HepG2 (cell line): Measurements from ENCODE around the gene C19orf73. TPM values are rescaled to one million over a fixed set of nuclear protein-coding genes. Genes with fewer than 3 reads are reported as not detected.
A peak's percentile ranks its signal among the peaks of the same experiment; 100 is the strongest.

Experiments used
- EED ChIP-seq: sonication (generic); formaldehyde crosslinking; IDR thresholded peaks from 2 replicates; pipeline ENCODE4 v1.5.0; 2020; ENCODE audit warnings: mild to moderate bottlenecking, missing genetic modification reagents
- HDAC2 ChIP-seq: sonication (generic); formaldehyde crosslinking; IDR thresholded peaks from 2 replicates; pipeline ENCODE4 v1.4.0; 2020; ENCODE audit warnings: missing genetic modification reagents
- MED1 ChIP-seq: sonication (generic); formaldehyde crosslinking; IDR thresholded peaks from 2 replicates; pipeline ENCODE4 v1.4.0; 2020; ENCODE audit warnings: missing genetic modification reagents
- MTF1 ChIP-seq: sonication (generic); formaldehyde crosslinking; IDR thresholded peaks from 2 replicates; pipeline ENCODE4 v1.5.0; 2020; ENCODE audit warnings: missing genetic modification reagents
- NFKB2 ChIP-seq: sonication (generic); formaldehyde crosslinking; IDR thresholded peaks from 2 replicates; pipeline ENCODE4 v1.4.0; 2020; ENCODE audit warnings: missing genetic modification reagents, borderline replicate concordance
- RBM22 ChIP-seq: fragments of 200-400 bp; formaldehyde crosslinking; optimal IDR thresholded peaks from 2 replicates; pipeline ENCODE3; 2017; ENCODE audit warnings: mild to moderate bottlenecking, low read length, moderate library complexity
- RERE ChIP-seq: IDR thresholded peaks from 2 replicates; pipeline ENCODE4 v1.6.1; 2016; ENCODE audit warnings: low read depth, missing genetic modification reagents, missing compliant biosample characterization
- TFDP1 ChIP-seq: IDR thresholded peaks from 2 replicates; pipeline ENCODE4 v1.6.1; 2016; ENCODE audit warnings: missing compliant biosample characterization, missing genetic modification reagents, borderline replicate concordance
- ZNF256 ChIP-seq: sonication (generic); formaldehyde crosslinking; conservative IDR thresholded peaks from 2 replicates; pipeline ENCODE4 v1.4.0; 2020; ENCODE audit warnings: missing genetic modification reagents
- ZNF34 ChIP-seq: sonication (generic); formaldehyde crosslinking; IDR thresholded peaks from 2 replicates; pipeline ENCODE4 v1.4.0; 2020; ENCODE audit warnings: mild to moderate bottlenecking, missing genetic modification reagents, borderline replicate concordance
- ZNF572 ChIP-seq: sonication (generic); formaldehyde crosslinking; IDR thresholded peaks from 2 replicates; pipeline ENCODE4 v1.5.1; 2020; ENCODE audit warnings: mild to moderate bottlenecking, missing genetic modification reagents
- ZNF574 ChIP-seq: sonication (generic); formaldehyde crosslinking; IDR thresholded peaks from 2 replicates; pipeline ENCODE4 v1.4.0; 2020; ENCODE audit warnings: missing genetic modification reagents
- ZNF639 ChIP-seq: conservative IDR thresholded peaks from 2 replicates; pipeline ENCODE4 v1.6.1; 2018; ENCODE audit warnings: missing genetic modification reagents
- ZNF772 ChIP-seq: sonication (generic); formaldehyde crosslinking; IDR thresholded peaks from 2 replicates; pipeline ENCODE4 v1.5.0; 2020; ENCODE audit warnings: mild to moderate bottlenecking, missing genetic modification reagents
- polyA plus RNA-seq, 8 experiments: library from polyadenylated mRNA; depleted of rRNA in 3 of 8; stranded (reverse) in 7 of 8; unstranded in 1 of 8; fragments of >200 nt; fragmentation: Illumina TruSeq in 4 of 8; extraction: Trizol in 4 of 8; gene quantifications; 2 replicates each; pipeline versions ENCODE4 v1.2.1 to v1.2.3, GENCODE V29; 2011 to 2016; ENCODE audit warnings: low read depth in 4 of 8, missing spikeins in 1 of 8, mixed read lengths in 1 of 8; ENCODE audit not compliant: insufficient read depth in 1 of 8
- total RNA-seq, 5 experiments: library from RNA; depleted of rRNA; stranded (reverse); fragments of >200 nt; fragmentation: Illumina TruSeq; extraction: Trizol; gene quantifications; 2 replicates each; pipeline ENCODE4 v1.2.3, GENCODE V29; 2016; ENCODE audit warnings: low read depth in 1 of 5
- TF ChIP-seq, protein P1 (sequence below): sonication (generic); formaldehyde crosslinking; IDR thresholded peaks from 2 replicates; pipeline ENCODE4 v1.8.0; 2022; ENCODE audit warnings: low read depth, missing genetic modification reagents

The C19orf73 gene
- total and polyA plus RNA-seq, 2 of the 13 experiments (the other 11 are each of a cell fraction or from before 2014, with no cell fraction given): 1.4 to 1.5 TPM

- TF ChIP-seq ZNF574 (CRISPR knock-in tag): peak; percentile 29; the same call in 1 of the 2 replicates
- TF ChIP-seq TFDP1 (CRISPR knock-in tag): no peak
- no peak for TF ChIP-seq ZNF572 (CRISPR knock-in tag)
- TF ChIP-seq ZNF772 (CRISPR knock-in tag): no peak
- TF ChIP-seq MTF1: no peak
- no peak for TF ChIP-seq ZNF34 (CRISPR knock-in tag)
- no peak for TF ChIP-seq ZNF639 (CRISPR knock-in tag)
- TF ChIP-seq HDAC2 (CRISPR knock-in tag): no peak
- TF ChIP-seq RERE (CRISPR knock-in tag): no peak
- TF ChIP-seq EED (CRISPR knock-in tag): peak; percentile 64; the same call in 1 of the 2 replicates
- no peak for TF ChIP-seq ZNF256 (CRISPR knock-in tag)
- TF ChIP-seq MED1 (CRISPR knock-in tag): 0 out of 2 replicates have a peak, but pooled peaks have one; percentile 29
- TF ChIP-seq NFKB2: no peak
- TF ChIP-seq, protein P1, sequence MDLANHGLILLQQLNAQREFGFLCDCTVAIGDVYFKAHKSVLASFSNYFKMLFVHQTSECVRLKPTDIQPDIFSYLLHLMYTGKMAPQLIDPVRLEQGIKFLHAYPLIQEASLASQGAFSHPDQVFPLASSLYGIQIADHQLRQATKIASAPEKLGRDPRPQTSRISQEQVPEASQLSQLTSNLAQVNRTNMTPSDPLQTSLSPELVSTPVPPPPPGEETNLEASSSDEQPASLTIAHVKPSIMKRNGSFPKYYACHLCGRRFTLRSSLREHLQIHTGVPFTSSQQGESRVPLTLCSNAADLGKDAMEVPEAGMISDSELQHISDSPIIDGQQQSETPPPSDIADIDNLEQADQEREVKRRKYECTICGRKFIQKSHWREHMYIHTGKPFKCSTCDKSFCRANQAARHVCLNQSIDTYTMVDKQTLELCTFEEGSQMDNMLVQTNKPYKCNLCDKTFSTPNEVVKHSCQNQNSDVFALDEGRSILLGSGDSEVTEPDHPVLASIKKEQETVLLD (CRISPR knock-in tag): no peak
- TF ChIP-seq RBM22: peak; percentile 43
Measured at GRCh38 chr19:49097453-49098288, 21.3 kb downstream of the C19orf73 start (continued).
